ENCODE measurements around the gene UBE2E2. TPM values are rescaled to one million over a fixed set of nuclear protein-coding genes. Genes with fewer than 3 reads are reported as not detected.
A peak's percentile ranks its signal among the peaks of the same experiment; 100 is the strongest.

Gene UBE2E2
- total RNA-seq, 1 experiment from 2014 or later, result 54.9 TPM

GRCh38 chr3:23283625-23284024 is 80.5 kb downstream of the UBE2E2 start (continued):
- no peak for TF ChIP-seq FOXP1 (CRISPR knock-in tag; IDR thresholded peaks at IDR 0.05; ENCODE audit: borderline replicate concordance)
- no peak for TF ChIP-seq SMAD4 (CRISPR knock-in tag; IDR thresholded peaks at IDR 0.05)
- TF ChIP-seq FOXK1 (CRISPR knock-in tag; IDR thresholded peaks at IDR 0.05), result no peak
- TF ChIP-seq ZNF121 (CRISPR knock-in tag; IDR thresholded peaks at IDR 0.05), result no peak
- TF ChIP-seq ARID4B (CRISPR knock-in tag; IDR thresholded peaks at IDR 0.05; ENCODE audit: borderline replicate concordance), result no peak
- TF ChIP-seq TEAD1 (CRISPR knock-in tag; IDR thresholded peaks at IDR 0.05), result no peak
- no peak for TF ChIP-seq ELF4 (CRISPR knock-in tag; IDR thresholded peaks at IDR 0.05; ENCODE audit: low read depth)
- peak; percentile 74 for TF ChIP-seq USF2 (CRISPR knock-in tag; IDR thresholded peaks at IDR 0.05)
- TF ChIP-seq KAT7 (CRISPR knock-in tag; IDR thresholded peaks at IDR 0.05; ENCODE audit: borderline replicate concordance), result no peak

- ChIA-PET POLR2A (no interaction called here), CTCF (no interaction called here)
- no peaks in the 10 kb centered on the region; the same call in 1 of the 2 replicates for H3K36me3 Mint-ChIP-seq
- ATAC-seq, result no peak
- no peak for DNase-seq (ENCODE audit: low spot score)
- H3K27me3 Mint-ChIP-seq (ENCODE audit: low read depth), result no peaks in the 10 kb centered on the region
- peaks cover 36% of the 10 kb centered on the region for H3K4me1 Mint-ChIP-seq
- peaks cover 12% of the 10 kb centered on the region for H3K9me3 Mint-ChIP-seq
- no peak overlapping the region for H3K27ac Mint-ChIP-seq
- no peak for TF ChIP-seq ZNF423 (CRISPR knock-in tag; IDR thresholded peaks at IDR 0.05)
- no peak for TF ChIP-seq AR (CRISPR knock-in tag; IDR thresholded peaks at IDR 0.05)
- no peak for TF ChIP-seq ZNF532 (CRISPR knock-in tag; IDR thresholded peaks at IDR 0.05; ENCODE audit: borderline replicate concordance)
- no peak overlapping the region for H3K4me3 Mint-ChIP-seq
These were observed 85.2 kb downstream of the UBE2E2 start for GRCh38 chr3:23288286-23288685.

Data from WTC11 (cell line).